ENCODE data around the gene ACOX3.
"Not testable (repeated sequence)": the region's sequence is repeated elsewhere in the genome, so short reads cannot be mapped to it uniquely, and the experiment has no call there.

ACOX3 gene

DNA sequence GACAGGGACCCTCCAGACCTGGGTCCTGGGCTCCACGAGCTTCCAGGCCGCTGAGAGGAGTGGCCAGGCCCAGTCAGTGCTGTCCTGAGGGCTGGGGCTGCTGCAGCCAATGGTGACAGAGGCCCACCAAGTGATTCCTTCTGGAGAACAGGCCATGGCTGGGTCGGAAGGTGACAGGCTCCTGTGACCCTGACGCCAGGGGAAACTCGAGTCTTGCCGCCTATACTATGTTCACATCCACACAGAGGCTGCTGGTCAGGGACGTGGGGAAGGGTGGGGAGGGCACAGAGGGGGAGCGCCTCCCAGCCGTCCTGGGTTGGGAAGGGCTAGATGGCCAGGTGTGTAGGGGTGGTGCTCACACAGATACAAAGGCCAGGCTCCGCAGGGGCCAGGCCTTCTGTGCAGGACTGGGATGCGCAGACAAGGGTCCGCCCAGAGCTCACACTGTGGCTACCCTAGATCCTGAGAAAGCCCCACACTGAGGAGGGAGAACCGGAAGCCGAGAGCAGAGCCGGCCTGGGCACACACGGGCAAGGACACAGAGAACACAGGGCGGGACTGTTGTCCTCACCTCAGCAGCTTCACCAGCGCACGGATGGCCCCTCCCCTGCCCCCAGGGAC is 89.6 kb downstream of the ACOX3 start:
- no peak for DNase-seq

DNA sequence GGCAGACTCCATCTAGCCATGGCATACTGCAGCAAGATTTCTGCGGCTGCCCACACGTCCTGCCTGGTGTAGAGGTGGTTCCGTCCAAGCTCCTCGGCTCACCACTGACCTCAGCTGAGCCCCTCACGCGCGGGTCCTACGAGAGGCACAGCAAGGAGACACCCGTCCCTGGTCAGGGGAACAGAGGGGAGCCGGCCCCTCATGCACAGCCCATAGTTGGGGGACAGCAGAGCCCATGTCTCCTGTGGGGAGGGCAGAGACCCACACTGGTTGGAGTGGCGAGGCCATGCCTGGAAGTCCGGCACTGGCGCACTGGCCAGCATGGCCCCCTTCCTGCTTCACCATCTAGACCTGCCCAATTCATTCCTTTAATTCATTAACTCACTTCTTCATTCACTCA is 90.2 kb downstream of the ACOX3 start:
- no peak for DNase-seq

DNA sequence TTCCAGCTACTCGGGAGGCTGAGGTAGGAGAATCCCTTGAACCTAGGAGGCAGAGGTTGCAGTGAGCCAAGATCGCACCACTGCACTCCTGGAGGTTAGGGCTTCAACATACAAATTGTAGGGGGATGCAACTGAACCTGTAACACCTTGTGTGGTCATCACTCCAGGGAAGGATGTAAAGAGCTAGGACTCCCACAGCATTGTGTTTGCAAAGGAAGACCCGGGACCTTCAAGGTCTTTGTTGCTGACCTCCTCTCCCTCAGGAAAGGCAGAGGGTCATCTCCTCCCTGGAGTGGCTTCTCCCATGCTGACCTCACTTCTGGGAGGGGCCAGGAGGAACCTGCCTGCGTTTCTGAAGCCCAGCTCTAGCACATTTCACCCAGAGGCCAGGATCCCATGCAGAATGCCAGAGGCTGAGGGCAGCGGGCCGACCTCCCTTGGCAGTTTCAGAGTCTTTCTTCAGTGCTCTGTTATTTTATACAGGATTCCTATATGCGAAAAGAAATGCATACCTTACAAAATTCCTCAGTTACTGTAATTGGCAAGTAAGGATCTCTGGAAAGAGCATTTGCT is 90.8 kb downstream of the ACOX3 start:
- no peak for DNase-seq

DNA sequence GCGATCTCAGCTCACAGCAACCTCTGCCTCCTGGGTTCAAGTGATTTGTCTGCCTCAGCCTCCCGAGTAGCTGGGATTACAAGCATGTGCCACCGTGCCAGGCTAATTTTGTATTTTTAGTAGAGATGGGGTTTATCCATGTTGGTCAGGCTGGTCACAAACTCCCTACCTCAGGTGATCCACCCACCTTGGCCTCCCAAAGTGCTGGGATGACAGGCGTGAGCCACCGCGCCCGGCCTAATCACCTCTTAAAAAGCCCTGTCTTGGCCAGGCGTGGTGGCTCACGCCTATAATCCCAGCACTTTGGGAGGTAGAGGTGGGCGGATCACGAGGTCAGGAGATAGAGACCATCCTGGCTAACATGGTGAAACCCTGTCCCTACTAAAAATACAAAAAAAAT is 91.3 kb downstream of the ACOX3 start:
- DNase-seq = not testable (repeated sequence)

DNA sequence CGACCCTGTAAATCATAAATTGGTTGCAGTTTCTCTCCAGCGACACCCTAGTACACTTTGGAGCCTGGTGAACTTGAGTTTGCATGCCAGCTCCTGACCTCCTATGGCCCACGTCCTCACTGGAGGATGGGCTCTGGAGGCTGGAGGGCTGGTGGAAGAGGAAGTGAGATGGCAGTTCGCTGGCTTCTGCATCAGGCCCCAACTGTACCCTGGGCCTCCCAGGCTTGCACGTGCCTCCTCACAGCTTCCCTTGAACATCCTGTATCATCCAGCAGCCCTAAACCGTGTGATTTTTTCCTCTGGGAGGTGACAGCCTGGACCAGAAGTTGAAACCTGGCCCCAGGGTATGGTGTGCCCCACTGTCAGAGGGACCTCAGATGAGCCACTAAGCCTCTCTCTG is 92.5 kb downstream of the ACOX3 start:
- DNase-seq = no peak

DNA sequence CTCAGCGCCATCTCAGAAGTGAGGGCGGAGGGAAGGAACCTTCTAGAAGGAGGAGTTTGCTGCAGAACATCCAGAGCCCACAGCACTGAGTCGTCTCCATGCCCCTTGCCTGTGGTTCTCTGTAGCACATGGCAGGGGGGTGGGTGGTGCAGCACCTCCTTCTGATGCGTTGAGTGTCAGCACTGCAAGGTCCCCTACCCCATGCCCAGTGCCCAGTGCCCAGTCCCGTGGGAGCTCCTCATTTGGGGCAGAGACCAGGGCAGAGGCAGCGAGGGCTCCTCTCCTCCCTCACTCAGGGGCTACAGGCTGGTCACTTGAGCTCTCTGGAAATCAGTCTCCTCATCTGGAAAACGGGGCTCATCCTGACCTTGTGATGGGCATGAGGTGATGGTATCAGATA is 92.9 kb downstream of the ACOX3 start:
- no peak for DNase-seq

DNA sequence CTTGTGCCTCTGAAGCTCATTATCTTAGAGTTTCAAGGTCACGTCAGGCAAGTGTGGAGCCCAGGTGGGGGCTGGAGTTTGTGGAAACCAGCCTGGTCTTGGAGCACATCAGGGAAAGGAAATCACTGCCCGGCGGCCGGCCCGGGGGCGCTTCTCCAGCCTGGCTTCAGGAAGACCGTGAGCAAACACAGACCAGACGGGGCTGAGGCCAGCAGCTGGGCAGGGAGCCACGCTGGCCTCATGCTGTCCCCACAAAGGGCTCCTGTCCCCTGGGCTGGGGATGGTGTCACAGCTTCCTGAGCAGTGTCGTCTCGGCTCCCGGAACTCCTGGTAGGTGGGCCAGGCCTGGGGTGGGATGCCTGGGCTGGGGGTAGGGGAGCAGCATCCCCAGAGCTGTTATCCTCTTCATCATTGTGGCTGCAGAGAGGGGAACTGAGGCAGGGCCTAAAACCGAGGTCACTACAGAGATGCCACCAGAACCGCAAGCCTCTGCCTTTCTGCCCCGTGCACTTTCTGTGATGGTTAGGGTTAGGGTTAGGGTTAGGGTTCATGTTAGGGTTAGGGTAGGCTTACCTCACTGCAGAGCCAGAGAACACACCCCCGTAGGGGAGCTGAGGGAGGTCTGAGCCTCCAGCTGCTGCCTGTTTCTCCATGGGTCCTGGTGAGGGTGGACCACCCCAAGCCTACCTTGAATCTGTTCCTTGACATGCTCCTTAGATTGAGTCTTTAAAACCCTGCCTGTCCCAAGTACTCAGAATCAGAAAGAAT is 93.5 kb downstream of the ACOX3 start:
- DNase-seq = no peak

DNA sequence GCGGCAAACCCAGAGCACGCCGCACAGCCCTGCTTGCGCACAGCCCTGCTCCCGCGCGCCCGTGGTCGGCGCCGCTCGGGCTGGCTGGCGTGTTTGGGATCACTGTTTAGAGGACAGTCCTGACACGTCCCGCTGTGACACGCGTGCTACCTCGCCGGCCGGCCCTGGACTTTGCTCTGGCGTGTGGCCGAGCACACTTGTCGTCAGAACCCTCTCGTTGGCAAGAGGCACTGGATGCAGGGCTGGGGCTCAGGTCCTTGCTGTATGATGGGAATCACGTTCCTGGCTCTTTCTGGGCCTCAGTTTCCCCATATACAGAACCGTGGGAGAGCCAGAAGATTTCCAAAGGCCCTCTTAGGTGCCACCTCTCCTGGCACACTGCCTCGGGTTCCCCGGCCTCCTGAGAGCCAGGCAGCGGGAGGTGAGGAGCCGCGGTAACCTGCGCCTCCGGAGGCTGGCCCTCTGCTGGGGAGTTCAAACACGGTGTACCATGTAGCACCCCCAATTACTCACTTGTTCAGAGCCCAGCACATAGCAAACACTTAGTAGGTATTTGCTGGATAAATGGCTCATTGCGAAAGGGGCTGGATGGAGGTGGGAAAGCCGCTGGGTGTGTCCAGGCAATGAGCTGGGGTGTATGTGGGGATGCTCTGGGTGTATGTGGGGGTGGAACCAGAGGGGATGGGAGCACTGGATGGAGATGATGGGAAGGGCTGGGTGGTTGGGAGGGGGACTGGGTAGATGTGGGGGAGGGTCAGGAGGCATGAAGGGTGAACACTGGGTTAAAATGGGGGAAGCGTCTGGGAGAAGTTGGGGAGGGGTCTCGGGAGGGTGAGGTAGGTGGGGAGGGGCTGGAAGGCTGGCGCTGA is 94.3 kb downstream of the ACOX3 start:
- no peak for DNase-seq

DNA sequence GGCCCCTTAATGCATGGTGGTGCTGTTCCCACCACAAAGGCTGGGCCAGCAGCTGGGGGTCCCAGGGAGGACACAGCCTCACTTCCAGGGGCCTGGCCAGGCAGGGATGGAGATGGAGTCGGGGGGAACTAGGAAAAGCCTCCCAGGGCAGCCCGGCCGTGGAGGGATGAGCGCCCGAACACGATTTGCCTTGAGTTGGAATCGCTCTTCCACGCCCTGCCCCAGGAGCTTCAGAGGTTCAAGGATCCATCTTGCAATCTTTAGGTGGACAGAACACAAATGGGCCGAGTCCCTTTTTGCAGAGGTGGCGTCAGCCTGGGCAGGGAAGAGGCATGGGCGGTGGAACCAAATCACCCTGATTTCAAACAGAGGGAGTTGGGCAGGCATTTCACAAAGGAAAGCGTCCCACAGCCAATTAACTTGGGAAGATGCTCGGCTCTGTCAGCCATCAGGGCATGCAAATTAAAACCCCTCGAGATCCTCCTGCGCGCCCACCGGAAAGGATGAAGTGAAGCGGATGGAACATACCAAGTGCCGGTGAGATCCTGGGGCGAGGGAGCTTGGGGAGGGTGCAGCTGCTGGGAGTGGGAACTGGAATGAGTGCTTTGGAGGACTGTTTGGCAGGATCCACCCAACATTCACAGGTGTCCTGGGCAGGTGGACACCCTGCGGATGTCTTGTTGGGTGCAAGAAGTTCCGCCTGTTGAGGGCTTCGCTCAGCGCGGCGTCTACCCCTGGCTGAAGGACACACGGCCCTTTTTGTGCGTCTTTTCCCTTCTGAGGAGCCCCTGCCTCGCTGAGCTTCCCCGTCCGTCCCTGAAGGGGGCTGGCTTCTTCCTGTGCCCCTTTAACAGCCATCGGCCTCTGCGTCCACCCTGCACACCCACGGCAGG is 95.2 kb downstream of the ACOX3 start:
- DNase-seq = no peak

DNA sequence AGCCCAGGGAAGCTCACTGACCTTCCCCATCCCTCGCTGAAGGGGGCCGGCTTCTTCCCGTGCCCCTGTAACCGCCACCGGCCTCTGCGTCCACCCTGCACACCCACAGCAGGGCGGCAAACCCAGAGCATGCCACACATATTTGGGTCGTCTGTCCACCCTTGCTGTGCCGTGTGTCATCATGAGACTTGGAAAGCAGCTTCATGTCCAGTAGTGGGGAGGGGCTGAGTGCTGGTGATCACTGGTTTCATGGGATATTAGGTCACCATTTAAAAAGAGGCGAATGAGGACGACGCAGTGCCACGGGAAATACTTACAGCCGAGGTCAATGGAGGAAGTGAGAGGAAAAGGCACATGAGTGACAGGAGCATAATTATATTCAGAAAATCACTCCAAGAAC is 96.1 kb downstream of the ACOX3 start:
- peak; percentile 34 for DNase-seq

DNA sequence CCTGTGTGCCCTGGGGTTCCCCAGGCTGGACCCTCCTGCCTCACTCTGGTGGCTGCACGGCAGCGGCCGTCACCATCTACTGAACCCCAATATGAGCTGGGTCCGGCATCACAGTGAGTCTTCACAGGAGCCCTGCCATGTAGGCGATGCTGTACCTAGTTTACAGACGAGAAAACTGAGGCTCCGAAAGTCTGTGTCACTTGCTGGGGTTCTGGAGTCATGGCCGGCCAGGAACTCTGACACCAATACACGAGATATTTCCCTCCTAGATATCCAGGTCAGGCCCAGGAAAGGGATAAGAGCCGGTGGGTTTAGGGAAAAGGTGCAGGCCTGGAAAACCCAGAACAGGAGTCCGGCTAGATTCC is 96.6 kb downstream of the ACOX3 start:
- DNase-seq = no peak

DNA sequence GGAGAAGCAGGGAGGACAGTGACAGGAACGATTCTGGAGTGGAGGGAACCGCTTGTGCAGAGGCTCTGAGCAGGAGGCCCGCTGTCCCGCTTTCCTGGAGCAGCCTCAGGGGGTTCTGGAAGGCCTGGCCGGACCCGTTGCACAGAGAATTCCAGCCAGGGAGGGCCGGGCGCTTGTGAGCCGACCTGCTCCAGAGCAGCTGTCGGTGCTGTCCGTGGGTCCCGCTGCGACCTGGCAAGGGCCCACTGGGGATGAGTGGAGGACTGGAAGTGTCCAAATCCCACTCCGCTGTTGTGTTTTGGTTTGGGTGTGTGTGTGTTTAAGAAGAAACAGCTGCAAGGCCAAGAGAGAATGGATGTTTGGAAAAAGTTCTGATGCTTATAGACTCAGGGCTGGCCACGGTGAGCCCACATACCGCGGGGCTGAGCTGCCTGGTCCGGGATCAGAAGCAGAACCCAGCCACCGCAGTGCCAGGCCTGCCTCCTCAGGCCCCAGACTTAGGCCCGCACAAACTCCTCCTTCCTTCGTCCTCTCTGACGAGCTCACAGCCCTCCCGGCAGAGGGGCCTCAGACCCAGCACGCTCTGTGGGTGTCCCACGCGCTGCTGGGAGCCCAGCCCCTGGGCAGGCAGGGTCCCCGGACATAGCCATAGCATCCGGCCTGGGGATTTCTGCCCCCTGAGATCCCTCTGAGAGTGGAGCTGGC is 97.1 kb downstream of the ACOX3 start:
- no peak for DNase-seq

DNA sequence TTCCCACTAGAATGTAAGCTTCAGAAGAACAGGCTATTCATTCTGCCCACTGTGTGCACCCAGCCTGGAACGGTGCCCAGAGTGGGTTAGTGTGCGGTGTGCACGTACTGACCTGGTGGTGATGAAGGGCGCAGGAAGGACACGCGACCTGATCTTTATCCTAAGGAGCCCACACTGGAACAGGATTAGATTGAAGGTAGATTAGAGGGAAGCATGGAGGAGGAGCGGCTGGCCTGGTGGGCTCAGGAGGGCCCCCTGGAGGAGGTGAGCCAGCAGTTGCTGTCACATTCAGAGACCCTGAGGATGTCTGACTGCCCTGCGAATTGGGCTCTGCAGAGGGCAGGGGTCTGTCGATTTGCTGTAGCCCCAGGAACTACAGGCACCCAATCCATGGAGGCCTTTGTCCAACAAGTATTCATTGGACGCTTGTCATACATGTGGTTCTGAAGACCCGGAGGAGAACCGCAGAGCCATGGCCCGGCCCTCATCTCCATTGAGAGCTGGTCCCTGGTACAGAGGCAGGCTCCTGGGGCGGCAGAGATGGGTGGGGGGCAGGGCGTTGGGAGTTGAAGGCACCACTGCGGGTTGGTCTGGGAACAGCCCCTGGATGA is 97.8 kb downstream of the ACOX3 start:
- DNase-seq = no peak

DNA sequence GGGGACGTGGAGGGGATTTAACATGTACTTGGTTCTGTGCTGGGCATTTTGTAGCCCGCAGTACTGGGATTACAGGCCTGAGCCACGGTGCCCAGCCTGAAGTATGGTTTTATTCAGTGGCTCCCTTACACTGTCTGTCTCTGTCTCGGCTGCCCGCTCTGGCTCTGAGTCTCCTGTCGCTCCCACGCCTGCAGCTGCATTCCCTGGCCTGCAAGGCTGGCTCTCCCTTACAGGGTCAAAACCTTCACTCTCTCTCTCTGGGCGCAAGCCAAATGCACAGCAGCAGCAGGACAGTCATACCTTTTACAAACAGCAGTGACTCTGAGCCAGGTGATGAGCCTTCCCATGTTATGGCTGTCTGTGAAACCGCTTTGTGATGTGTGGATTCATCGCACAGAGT is 98.8 kb downstream of the ACOX3 start:
- DNase-seq = no peak

DNA sequence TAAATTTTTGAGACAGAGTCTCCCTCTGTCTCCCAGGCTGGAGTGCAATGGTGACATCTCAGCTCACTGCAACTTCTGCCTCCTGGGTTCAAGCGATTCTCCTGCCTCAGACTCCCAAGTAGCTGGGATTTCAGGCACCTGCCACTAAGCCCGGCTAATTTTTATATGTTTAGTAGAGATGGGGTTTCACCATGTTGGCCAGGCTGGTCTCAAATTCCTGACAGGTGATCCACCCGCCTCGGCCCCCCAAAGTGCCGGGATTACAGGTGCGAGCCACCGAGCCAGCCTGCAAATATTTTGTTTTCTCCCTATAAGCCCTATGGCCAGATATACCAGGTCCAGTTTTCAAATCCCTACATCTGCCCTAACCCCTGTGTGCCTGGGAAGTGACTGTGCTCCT is 99.2 kb downstream of the ACOX3 start:
- DNase-seq = not testable (repeated sequence)

DNA sequence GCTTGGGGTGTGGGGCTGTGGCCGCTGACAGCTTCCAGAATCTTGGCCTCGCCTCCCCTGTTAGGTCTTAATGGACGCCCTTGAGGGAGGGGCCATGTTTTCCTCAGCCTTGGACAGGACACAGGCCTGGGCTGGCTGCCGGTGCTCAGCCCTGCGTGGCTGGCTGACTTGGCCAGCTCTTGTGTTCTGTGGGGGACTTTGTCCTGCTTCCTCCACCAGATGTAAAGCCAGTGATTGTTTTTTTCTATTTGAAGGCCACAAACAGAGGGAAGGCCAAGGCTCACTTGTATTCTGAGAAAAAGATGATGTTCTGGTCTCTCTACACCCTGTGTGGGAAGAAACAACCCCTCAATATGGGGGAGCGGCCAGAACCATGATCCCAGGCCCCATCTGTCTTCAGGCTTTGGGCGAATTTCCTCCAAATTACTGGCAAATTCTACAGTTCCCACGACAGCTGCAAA is 99.7 kb downstream of the ACOX3 start:
- DNase-seq = no peak

DNA sequence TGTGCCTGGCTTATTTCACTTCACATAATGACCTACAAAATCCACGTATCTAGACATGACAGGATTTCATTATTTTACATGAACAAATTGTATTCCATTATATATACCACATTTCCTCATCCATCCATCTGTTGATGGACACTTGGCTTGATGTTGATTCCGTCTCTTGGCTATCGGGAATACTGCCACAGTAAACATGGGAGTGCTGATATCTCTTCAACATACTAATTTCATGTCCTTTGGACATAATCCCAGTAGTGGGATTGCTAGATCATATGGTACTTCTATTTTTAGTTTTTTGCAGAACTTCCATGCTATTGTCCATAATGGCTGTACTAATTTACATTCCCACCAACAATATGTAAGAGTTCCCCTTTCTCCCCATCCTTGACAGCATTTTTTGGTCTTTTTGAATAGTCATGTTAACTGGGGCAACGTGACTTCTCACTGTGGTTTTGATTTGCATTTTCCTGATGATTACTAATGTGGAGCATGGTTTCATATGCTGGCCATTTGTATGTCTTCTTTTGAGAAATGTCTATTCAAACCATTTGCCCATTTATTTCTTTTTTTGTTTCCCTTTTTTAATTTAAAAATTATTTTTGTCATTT is 102.1 kb downstream of the ACOX3 start:
- DNase-seq = peak; percentile 27

DNA sequence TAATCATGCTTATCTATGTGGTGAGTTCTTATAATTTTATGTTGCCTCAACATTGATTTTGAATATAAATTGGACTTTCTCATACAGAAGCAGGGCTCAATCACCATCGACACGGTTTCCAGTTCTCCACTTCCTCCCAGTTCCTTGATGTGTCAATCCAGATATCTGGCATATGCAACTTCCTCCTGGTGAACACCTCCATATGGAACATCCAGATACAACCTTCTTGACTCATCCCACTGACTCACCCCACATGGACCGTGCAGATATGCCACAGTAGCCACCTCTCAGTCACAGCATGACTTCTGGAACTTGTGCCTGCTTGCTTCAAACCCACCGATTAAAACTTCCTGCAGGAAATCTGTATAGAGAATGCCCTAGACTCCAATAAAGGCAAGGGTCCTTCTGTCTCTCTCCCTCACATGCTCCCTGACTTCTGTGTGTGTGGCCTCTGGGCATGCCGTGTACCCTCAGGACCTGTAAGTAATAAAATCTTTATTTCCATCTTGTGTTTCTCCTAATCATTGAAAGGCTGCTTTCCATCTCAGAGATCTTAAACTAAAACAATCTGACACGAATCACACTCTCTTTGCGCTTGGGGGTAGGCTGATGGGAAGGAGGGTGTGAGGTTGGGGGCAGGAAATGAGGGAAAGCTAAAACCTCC is 104.0 kb downstream of the ACOX3 start:
- peak; percentile 25 for DNase-seq

DNA sequence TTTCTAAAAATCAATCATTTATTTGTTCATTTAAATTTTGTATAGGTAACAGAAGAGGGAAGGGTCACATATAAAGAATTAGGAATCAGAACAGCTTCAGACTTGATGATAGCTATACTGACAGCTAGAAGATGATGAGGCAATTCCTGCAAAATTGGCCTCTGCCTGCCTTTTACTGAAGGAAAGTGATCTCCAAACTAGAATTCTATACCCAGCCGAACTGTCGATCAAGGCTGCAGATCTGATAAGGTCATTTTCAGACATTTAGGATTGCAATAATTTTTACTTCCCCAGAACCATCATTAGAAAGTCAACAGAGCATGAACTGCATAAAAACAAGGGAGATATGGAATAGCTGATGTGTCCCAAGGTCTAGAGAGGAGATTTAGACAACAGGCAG is 104.7 kb downstream of the ACOX3 start:
- DNase-seq = no peak

All from fibroblast of skin of scalp (primary cell).